GM19193 (cell line): ENCODE data around the gene PEX10.

ENCODE experiments used
- POLR2A ChIP-seq: IDR thresholded peaks from 4 replicates; pipeline ENCODE4 v1.6.1; 2011; ENCODE audit not compliant: insufficient read depth, insufficient read length; ENCODE audit errors: extremely low read depth

PEX10 gene

DNA sequence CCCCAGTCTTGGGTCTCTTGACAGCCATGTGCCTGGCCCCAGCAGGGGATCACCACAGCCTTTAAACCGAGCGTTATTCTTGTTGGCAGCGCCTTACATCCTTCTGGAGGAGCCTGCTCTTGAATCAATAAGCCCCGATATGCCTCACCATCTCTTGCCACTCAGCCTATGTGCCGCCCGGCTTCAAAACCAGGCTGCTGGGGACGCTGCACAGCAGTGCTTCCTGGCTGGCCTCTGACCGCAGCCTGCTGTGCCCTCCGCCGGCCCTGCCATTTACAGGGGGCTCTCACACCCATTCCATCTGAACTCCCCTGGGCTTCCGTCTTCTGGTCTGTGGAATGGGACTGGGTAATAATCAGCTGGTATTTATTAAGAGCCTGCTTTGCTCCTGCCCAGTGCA, 3.0 kb upstream of the PEX10 start:
- no peak for TF ChIP-seq POLR2A

- no peak for TF ChIP-seq POLR2A
Observed at GRCh38 chr1:2414297-2414958, 2.1 kb upstream of the PEX10 start.

DNA sequence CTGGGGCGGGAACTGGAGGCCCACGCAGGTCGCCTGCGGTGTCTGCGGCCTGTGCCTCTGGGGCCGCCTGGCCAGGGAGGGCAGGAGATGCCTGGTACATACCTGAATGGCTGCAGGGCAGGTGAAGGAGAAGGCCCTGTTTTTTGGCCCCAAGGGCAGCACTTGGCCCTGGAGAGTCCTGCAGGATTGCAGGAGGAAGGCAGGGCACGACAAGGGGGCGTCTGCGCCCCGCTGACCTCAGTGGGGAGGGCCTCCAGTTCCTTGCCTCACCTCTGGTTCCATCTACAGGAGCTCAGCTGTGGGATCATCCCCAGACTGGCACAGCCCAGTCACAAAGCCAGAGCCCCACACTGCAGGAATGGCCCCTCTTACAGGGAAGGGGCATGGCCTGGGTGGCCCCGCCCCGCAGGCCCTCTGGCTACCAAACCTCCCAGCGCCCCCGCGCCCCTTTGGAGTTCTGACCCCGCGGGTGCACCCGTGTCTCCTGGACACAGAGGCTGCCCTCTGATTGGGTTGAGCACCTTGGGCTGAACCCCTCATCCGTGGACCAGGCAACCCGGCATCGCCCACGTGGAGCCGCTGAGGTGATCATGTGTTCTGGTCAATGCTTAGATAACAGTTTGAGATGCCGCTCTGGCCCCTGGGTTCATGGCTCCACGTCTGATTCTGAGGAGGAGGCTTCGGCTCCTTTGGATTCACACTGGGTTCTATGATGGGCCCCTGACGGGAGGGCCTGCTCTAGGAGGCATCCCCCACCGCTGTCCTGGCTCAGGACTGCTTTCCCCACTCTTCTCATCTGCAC, 1.3 kb upstream of the PEX10 start:
- TF ChIP-seq POLR2A, result no peak

GRCh38 chr1:2412773-2413494, 570 bp upstream of the PEX10 start:
- TF ChIP-seq POLR2A, result peak; percentile 63

GRCh38 chr1:2411801-2412394, 466 bp downstream of the PEX10 start:
- TF ChIP-seq POLR2A, result no peak

DNA sequence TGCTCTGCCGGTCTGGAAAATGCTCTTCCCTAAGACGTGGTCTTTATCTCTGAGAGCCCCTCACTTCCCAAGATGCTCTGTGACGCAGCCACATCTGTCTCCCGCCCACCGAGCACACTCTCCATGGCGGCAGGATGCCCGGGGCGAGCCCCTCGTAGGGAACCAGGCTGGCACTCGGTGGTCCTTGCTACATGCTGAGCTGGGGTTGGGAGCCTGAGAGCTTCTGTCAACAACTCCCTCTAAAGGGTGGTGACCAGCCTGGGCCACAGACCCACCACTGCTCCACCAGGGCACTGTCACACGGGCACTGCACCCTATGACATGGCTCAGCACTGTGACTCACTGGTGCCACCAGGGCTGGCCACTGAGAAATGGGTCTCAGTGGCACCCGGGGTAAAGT, 2.6 kb downstream of the PEX10 start:
- no peak for TF ChIP-seq POLR2A

DNA sequence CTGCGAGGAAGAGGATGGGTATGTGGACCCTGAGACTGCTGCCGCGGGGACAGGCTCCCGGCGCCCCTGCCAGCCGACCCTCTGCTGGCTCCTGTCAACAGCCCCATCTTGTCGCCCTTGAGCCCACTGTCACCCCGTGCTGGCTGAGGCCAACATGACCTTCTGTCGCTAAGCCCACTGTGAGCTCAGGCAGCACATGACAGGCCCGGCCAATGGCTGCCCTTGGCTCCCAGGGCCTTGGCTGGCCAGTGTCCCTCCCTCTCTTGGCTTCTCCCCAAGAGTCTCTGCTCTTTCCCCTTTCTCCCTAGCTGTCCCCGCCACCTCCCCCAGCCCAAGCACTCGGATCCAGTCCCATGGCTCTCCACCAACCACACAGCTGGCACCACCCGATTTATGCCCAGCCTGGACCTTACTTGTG, 3.5 kb downstream of the PEX10 start:
- TF ChIP-seq POLR2A, result no peak

DNA sequence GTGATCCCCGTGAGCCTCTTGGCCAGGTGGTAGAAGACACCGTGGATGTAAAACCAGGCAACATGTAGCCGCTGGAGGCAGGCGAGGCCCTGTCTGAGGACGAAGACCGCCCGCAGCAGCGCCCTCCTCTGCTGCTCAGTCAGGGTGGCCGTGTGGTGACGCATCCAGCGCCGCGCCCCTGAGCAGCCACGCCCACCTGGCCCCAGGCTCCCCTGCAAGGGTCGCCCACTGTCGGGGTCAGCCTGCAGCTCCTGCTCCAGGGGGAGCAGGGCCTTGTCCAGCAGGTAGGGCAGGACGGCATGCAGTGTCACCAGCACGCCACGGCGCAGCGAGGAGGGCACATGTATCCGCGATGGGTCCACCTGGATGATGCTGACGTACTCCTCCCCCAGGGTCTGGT, 3.9 kb downstream of the PEX10 start:
- no peak for TF ChIP-seq POLR2A

GRCh38 chr1:2407991-2408275, 4.4 kb downstream of the PEX10 start:
- TF ChIP-seq POLR2A, result no peak

DNA sequence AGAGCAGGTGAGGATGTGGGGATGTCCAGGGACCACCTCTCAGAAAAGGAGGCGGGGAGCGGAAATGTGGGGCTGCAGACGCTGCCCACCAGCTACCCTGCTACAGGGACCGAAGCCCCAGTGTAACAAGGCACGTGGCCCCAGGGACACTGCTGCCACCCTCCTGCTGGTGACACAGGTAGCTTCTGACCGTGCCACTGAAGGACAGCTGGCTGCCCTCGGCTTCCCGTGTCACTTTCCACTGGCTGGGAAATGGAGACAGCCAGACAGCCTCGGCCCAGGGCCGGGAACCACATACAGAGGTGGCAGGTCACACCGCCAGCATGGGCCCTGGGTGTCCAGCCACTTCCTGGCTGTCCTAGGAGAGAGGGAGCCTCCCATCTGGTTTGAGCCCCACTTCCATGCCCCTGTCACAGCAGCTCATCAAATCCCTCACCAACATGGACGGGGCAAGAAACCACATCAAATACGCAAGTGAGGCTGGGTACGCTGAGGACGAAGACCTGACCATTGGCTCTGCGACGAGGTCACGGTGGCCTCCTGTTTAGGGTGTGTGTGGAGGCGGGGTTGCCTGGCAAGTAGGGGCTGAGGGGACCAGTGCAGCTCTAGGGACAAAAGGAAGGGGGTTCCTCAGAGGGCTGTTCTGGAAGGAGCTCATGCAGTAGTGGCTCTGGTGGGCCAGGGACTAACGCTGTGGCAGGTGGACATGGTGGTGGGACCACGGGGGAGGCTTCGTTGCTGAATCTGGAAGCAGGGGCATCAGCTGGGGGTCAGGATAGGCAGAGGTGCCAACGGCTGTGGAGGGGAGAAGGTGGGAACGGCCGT, 5.0 kb downstream of the PEX10 start:
- no peak for TF ChIP-seq POLR2A

GRCh38 chr1:2406451-2407041, 5.8 kb downstream of the PEX10 start:
- TF ChIP-seq POLR2A, result peak; percentile 19

GRCh38 chr1:2405588-2406295, 6.6 kb downstream of the PEX10 start:
- TF ChIP-seq POLR2A, result no peak

DNA sequence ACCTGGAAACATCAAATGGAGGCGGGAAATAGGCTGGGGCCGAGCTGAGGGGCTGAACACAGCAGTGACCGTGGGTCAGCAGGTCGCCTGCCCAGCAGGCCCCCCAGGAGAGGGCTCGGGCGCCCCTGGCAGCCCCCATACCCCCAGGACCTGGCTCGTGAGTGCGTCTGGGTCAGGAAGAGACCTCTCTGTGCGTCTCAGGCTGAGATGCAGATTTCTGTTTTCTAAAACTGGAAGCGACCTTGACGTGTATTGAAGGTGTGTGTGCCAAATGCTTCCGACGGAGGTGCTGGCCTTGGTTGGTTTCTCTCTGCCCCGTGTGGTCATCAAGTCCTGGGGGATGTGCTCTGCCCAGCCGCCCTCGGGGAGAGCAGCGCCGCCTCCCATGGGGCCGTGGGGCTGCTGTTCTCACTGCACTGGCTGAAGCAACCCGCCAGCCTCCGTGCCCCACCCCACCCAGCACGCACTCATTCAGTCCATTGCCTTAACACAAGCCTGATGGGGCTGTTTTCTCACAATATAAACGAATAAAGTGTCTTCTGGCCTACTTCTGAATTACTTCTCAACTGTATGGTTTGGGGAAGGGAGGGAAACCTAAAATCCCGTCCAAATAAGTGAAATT, 7.4 kb downstream of the PEX10 start:
- no peak for TF ChIP-seq POLR2A

DNA sequence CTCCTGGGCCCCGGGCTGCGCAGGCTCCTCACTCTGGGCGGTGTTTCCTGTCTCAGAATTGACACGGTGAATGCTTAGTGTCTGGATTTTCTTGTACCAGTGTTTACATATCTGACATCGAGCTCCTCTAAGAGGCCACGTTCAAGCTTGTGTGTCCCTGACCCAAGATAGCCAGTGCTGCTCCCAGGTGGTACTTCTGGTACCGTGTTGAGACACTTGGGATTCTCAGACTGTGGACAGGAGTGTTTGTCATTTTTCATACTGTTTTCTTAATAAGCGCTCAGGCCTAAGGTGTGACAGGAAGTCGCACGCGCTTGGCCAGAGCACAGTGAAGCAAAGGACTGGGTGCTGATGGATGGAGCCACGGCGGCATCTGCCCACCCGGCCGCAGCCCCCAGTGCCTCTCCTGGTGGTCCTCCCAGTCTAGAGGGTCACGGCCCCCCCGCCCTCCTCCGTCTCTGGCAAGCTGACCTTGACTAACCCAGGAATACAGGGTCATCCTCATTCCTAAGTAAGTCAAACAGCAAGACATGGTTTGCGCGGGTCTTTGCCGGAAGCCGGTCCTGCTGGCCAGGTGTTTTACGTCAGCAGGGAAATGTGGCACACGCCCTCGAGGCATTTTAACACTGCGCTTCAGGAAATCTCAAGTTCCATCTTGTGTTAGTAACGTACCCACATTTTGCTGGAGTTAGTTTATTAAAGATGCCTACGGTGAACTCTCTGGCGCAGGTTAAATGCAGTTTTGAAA, 8.0 kb downstream of the PEX10 start:
- no peak for TF ChIP-seq POLR2A
